Ovary (tissue), 3 donors: ENCODE data around the gene OGG1.

ENCODE experiments used
- EP300 ChIP-seq: sonication (generic); formaldehyde crosslinking; IDR thresholded peaks from one replicate; pipeline ENCODE4 v1.6.1; 2017; ENCODE audit warnings: antibody characterized with exemption
- TF ChIP-seq, protein P1 (sequence below), 3 donors: fragments of 450-650 bp in 2 of 3; fragments of 200-600 bp in 1 of 3; IDR thresholded peaks; one replicate each; pipeline versions ENCODE4 v1.5.1 to v1.8.0; 2016 to 2022; ENCODE audit warnings: antibody characterized with exemption in 3 of 3, mild to moderate bottlenecking in 1 of 3
- donor health status: DM: no; HTN: no; CAD: no.

DNA sequence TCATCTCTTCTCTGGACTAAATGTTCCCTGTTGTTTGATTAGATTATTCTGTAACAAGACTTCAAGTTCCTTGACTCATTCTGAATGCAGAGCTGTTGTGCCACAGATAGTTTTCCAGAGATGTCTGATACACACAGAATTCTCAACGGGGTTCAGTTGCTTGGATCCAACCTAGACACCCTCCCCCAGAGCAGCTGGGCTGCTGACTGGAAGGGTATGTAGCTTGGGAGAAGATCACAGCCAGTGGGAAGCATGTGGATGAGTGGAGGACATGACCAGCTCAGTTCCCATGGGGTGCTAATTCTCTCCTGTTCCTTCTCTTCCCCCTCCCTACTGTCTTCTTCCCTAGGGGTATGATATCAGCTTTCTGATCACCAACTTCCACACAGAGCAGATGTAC lies 53.7 kb downstream of the OGG1 start:
- TF ChIP-seq, protein P1, sequence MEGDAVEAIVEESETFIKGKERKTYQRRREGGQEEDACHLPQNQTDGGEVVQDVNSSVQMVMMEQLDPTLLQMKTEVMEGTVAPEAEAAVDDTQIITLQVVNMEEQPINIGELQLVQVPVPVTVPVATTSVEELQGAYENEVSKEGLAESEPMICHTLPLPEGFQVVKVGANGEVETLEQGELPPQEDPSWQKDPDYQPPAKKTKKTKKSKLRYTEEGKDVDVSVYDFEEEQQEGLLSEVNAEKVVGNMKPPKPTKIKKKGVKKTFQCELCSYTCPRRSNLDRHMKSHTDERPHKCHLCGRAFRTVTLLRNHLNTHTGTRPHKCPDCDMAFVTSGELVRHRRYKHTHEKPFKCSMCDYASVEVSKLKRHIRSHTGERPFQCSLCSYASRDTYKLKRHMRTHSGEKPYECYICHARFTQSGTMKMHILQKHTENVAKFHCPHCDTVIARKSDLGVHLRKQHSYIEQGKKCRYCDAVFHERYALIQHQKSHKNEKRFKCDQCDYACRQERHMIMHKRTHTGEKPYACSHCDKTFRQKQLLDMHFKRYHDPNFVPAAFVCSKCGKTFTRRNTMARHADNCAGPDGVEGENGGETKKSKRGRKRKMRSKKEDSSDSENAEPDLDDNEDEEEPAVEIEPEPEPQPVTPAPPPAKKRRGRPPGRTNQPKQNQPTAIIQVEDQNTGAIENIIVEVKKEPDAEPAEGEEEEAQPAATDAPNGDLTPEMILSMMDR (IDR thresholded peaks at IDR 0.05), result no peak
- TF ChIP-seq EP300, result no peak
